Neural progenitor cell (in vitro differentiated cells): ENCODE results near the gene RBM45.

Experiments
- CTCF ChIP-seq: fragments of 200-600 bp; sonication (generic); IDR thresholded peaks from 2 replicates; pipeline ENCODE4 v1.5.1; 2017; ENCODE audit warnings: antibody characterized with exemption, mild to moderate bottlenecking
- EZH2 ChIP-seq: fragments of 200-600 bp; sonication (generic); IDR thresholded peaks from 2 replicates; pipeline ENCODE4 v1.6.1; 2017; ENCODE audit warnings: antibody characterized with exemption, mild to moderate bottlenecking, moderate library complexity

GRCh38 chr2:178119179-178119922, 7.1 kb downstream of the RBM45 start:
- no peak for TF ChIP-seq CTCF
- no peak for TF ChIP-seq EZH2
